ENCODE measurements around the gene C17orf107.

Gene C17orf107

DNA sequence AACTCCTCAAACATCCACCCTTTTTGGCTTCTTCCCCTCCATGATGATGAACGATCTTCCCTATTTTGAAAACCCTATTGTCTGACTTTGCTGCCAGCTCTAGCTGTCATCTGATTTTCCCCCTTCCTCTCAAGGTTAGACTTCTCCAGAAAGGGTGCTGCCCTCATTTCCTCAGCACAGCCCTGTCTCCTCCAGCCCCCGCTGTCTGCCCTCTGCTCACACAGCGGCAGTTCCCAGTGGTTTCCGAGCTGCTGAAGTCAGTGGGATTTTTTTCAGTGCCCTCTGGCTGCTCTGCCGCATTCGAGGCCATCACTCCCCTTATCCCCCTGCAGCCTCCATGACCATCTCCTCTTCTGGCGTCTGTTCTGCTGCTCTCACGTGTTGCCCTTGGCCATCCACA, 26.6 kb upstream of the C17orf107 start:
- Histone ChIP-seq H3K27ac (ENCODE audit: insufficient read depth, low read depth, low read length, poor library complexity, severe bottlenecking) (no peak overlapping the region), H3K4me1 (ENCODE audit: control insufficient read depth, insufficient read depth, low read length) (no peaks in the 10 kb centered on the region), H3K4me3 (ENCODE audit: insufficient read depth, low read depth, low read length) (no peak overlapping the region), H3K27me3 (ENCODE audit: control insufficient read depth, insufficient read depth, low read length, poor library complexity, severe bottlenecking) (no peaks in the 10 kb centered on the region), H3K9me3 (ENCODE audit: control insufficient read depth, low read length) (no peaks in the 10 kb centered on the region), H3K36me3 (ENCODE audit: control insufficient read depth, insufficient read depth, low read length) (no peaks in the 10 kb centered on the region)
- WGBS, 2 experiments: 64 to 66% methylated on average over 8 of the region's 8 CpGs

DNA sequence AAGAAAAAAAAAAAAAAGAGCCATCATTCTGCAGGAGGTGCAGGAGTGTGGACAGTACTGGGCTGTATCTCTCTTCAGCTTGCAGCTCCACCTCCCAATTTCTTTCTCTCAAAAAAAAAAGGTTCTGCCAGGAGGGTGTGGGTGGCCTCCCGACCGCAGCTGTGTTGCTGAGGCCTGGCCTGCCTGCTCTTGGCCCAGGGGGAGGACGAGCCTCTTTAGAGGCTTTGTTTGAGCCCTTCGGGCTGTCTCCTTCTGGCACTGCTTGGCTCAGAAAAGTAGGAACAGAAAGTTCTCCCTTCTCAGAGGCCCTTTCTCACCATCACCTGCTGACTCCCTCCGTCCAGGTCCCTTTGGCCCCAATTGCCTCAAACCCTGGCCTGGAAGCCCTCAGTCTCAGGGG, 22.2 kb upstream of the C17orf107 start:
- no peak overlapping the region for H3K27ac ChIP-seq (ENCODE audit: insufficient read depth, low read depth, low read length, poor library complexity, severe bottlenecking)
- H3K9me3 ChIP-seq (ENCODE audit: control insufficient read depth, low read length): no peaks in the 10 kb centered on the region
- WGBS, 2 experiments: 82 to 83% methylated on average over 5 of the region's 5 CpGs
- no peaks in the 10 kb centered on the region for H3K27me3 ChIP-seq (ENCODE audit: control insufficient read depth, insufficient read depth, low read length, poor library complexity, severe bottlenecking)
- no peaks in the 10 kb centered on the region for H3K4me1 ChIP-seq (ENCODE audit: control insufficient read depth, insufficient read depth, low read length)
- no peaks in the 10 kb centered on the region for H3K36me3 ChIP-seq (ENCODE audit: control insufficient read depth, insufficient read depth, low read length)
- H3K4me3 ChIP-seq (ENCODE audit: insufficient read depth, low read depth, low read length): no peak overlapping the region

DNA sequence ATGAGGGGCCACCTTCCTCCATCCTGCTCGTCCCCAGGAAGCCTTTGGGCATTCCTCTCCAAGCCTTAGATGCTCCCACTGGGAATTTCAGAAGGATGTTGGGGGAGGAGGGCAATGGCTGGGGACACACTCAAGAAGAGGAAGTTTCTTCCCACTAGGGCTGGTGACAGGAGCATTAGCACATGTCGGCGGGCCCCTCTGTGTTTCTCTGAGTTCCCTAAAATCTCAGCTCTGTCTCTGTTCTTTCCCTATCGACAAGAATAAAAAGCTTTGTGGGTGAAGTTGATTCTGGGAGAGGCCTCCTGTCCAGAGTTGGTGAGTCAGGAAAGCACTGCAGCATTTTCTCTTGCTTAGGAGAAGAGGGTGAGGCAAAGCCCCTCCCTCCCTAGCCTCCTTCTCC, 19.7 kb upstream of the C17orf107 start:
- Histone ChIP-seq H3K27me3 (ENCODE audit: control insufficient read depth, insufficient read depth, low read length, poor library complexity, severe bottlenecking) (no peaks in the 10 kb centered on the region), H3K36me3 (ENCODE audit: control insufficient read depth, insufficient read depth, low read length) (peaks cover 2% of the 10 kb centered on the region), H3K27ac (ENCODE audit: insufficient read depth, low read depth, low read length, poor library complexity, severe bottlenecking) (no peak overlapping the region), H3K4me1 (ENCODE audit: control insufficient read depth, insufficient read depth, low read length) (no peaks in the 10 kb centered on the region), H3K4me3 (ENCODE audit: insufficient read depth, low read depth, low read length) (no peak overlapping the region), H3K9me3 (ENCODE audit: control insufficient read depth, low read length) (no peaks in the 10 kb centered on the region)
- WGBS, 2 experiments: 91 to 93% methylated on average over 4 of the region's 4 CpGs

DNA sequence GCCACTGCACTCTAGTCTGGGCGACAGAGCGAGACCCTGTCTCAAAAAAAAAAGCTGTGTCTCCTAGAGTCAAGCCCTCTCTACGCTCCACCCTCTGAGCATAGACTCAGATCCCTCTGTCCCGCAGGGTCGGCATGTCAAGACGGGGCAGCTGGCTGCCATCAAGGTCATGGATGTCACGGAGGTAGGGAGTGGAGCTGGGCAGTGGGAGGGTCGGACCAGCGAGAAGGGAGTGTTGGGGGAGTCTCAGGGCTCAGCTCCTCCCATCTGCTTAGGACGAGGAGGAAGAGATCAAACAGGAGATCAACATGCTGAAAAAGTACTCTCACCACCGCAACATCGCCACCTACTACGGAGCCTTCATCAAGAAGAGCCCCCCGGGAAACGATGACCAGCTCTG, 18.5 kb upstream of the C17orf107 start:
- Histone ChIP-seq H3K4me3 (ENCODE audit: insufficient read depth, low read depth, low read length) (no peak overlapping the region), H3K36me3 (ENCODE audit: control insufficient read depth, insufficient read depth, low read length) (peaks cover 11% of the 10 kb centered on the region), H3K27me3 (ENCODE audit: control insufficient read depth, insufficient read depth, low read length, poor library complexity, severe bottlenecking) (no peaks in the 10 kb centered on the region), H3K9me3 (ENCODE audit: control insufficient read depth, low read length) (no peaks in the 10 kb centered on the region), H3K4me1 (ENCODE audit: control insufficient read depth, insufficient read depth, low read length) (no peaks in the 10 kb centered on the region), H3K27ac (ENCODE audit: insufficient read depth, low read depth, low read length, poor library complexity, severe bottlenecking) (no peak overlapping the region)
- WGBS, 2 experiments: 84 to 85% methylated on average over 15 of the region's 15 CpGs

DNA sequence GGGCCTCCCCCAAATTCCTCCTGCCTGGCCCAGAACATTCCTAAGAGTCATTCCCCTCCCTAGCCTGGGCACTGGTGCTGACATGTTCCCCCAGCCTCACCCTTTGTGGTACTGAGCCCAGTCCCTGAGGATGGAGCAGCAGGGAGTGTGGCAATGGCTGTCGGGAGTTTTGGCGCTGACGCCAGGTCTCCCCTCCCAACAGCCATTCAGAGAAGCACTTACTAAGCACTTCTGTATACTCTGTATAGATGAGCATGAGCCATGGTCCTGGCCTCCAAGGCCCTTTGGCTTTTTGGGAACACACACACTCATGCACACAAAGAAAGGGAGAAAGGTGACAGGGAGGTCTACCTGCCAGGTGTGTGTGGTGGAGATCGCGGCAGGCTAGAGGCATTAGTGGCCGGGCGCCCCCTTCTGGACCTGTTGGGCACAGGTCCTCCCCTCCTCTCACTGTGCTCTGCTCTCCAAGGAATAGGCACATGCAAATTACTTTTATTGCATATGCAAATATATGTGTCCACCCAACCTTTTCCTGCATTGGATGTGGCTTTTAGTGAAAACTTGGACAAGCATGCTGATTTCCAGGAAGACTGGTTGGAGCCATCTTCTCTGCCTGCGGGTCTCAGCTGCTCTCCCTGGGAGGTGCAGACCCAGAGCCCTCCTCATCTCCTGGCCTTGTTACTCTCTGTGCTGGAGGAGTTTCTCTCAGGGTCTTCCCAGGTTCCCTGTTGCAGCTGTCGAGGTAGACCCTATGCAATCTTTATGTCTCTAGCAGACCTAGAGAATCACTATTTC, 17.4 kb upstream of the C17orf107 start:
- 52 to 53% methylated on average over 9 of the region's 9 CpGs for WGBS, 2 experiments
- Histone ChIP-seq H3K4me1 (ENCODE audit: control insufficient read depth, insufficient read depth, low read length) (no peaks in the 10 kb centered on the region), H3K36me3 (ENCODE audit: control insufficient read depth, insufficient read depth, low read length) (peaks cover 18% of the 10 kb centered on the region), H3K27me3 (ENCODE audit: control insufficient read depth, insufficient read depth, low read length, poor library complexity, severe bottlenecking) (no peaks in the 10 kb centered on the region), H3K4me3 (ENCODE audit: insufficient read depth, low read depth, low read length) (no peak overlapping the region), H3K9me3 (ENCODE audit: control insufficient read depth, low read length) (no peaks in the 10 kb centered on the region), H3K27ac (ENCODE audit: insufficient read depth, low read depth, low read length, poor library complexity, severe bottlenecking) (no peak overlapping the region)

DNA sequence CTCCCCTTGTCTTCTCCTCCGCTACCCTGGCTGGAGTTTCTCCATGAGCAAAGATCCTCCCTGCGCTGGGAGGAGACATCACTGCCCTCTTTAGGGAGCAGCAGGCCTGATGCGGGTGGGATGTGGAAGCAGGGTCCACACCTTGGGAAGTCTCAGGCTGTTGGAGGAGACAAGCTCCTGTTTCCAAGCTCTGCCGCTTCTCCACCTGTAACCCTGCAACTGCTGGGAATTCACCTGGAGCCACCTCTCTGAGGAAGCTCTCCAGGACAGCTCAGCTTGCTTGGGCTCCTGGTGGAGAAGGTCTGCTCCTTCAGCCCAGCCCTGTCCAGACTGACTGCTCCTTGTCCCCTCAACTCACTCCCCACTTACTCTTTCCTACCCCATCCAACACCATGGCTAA, 14.8 kb upstream of the C17orf107 start:
- 92 to 96% methylated on average over 4 of the region's 4 CpGs for WGBS, 2 experiments
- Histone ChIP-seq H3K9me3 (ENCODE audit: control insufficient read depth, low read length) (no peaks in the 10 kb centered on the region), H3K4me1 (ENCODE audit: control insufficient read depth, insufficient read depth, low read length) (no peaks in the 10 kb centered on the region), H3K4me3 (ENCODE audit: insufficient read depth, low read depth, low read length) (no peak overlapping the region), H3K27me3 (ENCODE audit: control insufficient read depth, insufficient read depth, low read length, poor library complexity, severe bottlenecking) (no peaks in the 10 kb centered on the region), H3K36me3 (ENCODE audit: control insufficient read depth, insufficient read depth, low read length) (peaks cover 20% of the 10 kb centered on the region), H3K27ac (ENCODE audit: insufficient read depth, low read depth, low read length, poor library complexity, severe bottlenecking) (no peak overlapping the region)

DNA sequence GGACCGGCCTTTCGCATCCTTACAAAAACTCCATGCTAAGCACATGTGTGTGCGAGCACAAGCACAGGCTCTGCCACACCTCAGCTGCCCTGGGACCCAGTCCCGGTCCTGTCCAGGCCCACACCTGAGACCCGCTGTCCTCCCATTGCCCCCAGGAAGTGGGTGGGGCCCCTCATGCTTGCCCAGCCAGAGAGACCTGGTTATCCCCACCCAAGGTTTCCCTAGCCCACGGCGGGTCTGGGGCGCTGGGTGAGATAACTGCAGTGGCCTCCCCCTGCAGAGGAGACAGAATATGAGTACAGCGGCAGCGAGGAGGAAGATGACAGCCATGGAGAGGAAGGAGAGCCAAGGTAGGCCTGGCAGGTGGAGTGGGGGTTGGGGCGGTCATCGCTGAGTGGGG, 12.5 kb upstream of the C17orf107 start:
- Histone ChIP-seq H3K36me3 (ENCODE audit: control insufficient read depth, insufficient read depth, low read length) (peaks cover 30% of the 10 kb centered on the region), H3K27ac (ENCODE audit: insufficient read depth, low read depth, low read length, poor library complexity, severe bottlenecking) (no peak overlapping the region), H3K4me3 (ENCODE audit: insufficient read depth, low read depth, low read length) (no peak overlapping the region), H3K4me1 (ENCODE audit: control insufficient read depth, insufficient read depth, low read length) (no peaks in the 10 kb centered on the region), H3K9me3 (ENCODE audit: control insufficient read depth, low read length) (no peaks in the 10 kb centered on the region), H3K27me3 (ENCODE audit: control insufficient read depth, insufficient read depth, low read length, poor library complexity, severe bottlenecking) (no peaks in the 10 kb centered on the region)
- 96% methylated on average over 12 of the region's 12 CpGs for WGBS, 2 experiments

DNA sequence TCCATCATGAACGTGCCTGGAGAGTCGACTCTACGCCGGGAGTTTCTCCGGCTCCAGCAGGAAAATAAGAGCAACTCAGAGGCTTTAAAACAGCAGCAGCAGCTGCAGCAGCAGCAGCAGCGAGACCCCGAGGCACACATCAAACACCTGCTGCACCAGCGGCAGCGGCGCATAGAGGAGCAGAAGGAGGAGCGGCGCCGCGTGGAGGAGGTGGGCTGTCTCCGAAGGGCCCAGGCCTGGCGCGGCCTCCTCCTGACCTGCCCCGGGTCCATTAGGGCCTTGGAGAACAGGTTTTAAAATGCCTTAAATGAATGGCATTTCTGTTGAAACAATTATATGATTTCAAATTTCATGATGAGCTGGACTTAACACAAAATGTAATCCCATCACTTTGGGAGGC, 11.8 kb upstream of the C17orf107 start:
- 93 to 97% methylated on average over 18 of the region's 18 CpGs for WGBS, 2 experiments
- H3K27me3 ChIP-seq (ENCODE audit: control insufficient read depth, insufficient read depth, low read length, poor library complexity, severe bottlenecking): no peaks in the 10 kb centered on the region
- H3K36me3 ChIP-seq (ENCODE audit: control insufficient read depth, insufficient read depth, low read length): peaks cover 30% of the 10 kb centered on the region
- H3K4me3 ChIP-seq (ENCODE audit: insufficient read depth, low read depth, low read length): no peak overlapping the region
- no peak overlapping the region for H3K27ac ChIP-seq (ENCODE audit: insufficient read depth, low read depth, low read length, poor library complexity, severe bottlenecking)
- no peaks in the 10 kb centered on the region for H3K9me3 ChIP-seq (ENCODE audit: control insufficient read depth, low read length)
- no peaks in the 10 kb centered on the region for H3K4me1 ChIP-seq (ENCODE audit: control insufficient read depth, insufficient read depth, low read length)

DNA sequence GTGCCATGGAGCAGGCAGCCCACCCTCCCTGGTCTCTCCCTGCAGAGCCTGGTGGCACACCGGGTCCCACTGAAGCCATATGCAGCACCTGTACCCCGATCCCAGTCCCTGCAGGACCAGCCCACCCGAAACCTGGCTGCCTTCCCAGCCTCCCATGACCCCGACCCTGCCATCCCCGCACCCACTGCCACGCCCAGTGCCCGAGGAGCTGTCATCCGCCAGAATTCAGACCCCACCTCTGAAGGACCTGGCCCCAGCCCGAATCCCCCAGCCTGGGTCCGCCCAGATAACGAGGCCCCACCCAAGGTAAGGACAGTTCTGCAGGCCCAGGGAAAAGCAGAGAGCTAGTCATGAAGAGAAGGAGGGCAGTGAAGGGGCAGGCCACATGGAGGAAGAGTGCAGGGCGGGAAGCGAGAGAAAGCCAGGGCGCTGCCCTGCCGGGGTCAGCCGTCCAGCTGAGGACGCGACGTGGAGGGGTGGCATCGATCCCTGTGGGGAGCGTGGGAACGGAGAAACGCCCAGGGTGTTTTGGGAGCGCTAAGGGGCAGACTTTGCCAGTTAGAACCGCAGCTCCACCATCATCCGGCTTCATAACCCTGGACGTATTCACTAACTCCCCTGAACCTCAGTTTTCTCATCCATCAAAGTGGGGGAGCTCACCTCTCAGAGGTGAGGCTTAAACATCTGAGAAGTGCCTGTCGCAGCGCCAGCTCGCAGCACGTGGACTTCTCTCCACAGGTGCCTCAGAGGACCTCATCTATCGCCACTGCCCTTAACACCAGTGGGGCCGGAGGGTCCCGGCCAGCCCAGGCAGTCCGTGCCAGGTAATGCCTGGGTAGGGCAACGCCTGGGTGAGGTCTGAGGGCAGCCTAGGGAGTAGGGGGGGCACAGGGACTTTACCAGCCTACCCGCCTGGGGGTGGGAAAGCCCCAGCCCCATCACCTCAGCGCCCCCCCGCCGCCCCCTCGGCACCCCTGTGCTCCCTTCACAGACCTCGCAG, 7.6 kb upstream of the C17orf107 start:
- WGBS, 2 experiments: 93 to 94% methylated on average over 42 of the region's 42 CpGs
- no peak overlapping the region for H3K4me3 ChIP-seq (ENCODE audit: insufficient read depth, low read depth, low read length)
- no peaks in the 10 kb centered on the region for H3K9me3 ChIP-seq (ENCODE audit: control insufficient read depth, low read length)
- no peak overlapping the region for H3K27ac ChIP-seq (ENCODE audit: insufficient read depth, low read depth, low read length, poor library complexity, severe bottlenecking)
- H3K36me3 ChIP-seq (ENCODE audit: control insufficient read depth, insufficient read depth, low read length): peaks cover 32% of the 10 kb centered on the region
- H3K4me1 ChIP-seq (ENCODE audit: control insufficient read depth, insufficient read depth, low read length): no peaks in the 10 kb centered on the region
- no peaks in the 10 kb centered on the region for H3K27me3 ChIP-seq (ENCODE audit: control insufficient read depth, insufficient read depth, low read length, poor library complexity, severe bottlenecking)

DNA sequence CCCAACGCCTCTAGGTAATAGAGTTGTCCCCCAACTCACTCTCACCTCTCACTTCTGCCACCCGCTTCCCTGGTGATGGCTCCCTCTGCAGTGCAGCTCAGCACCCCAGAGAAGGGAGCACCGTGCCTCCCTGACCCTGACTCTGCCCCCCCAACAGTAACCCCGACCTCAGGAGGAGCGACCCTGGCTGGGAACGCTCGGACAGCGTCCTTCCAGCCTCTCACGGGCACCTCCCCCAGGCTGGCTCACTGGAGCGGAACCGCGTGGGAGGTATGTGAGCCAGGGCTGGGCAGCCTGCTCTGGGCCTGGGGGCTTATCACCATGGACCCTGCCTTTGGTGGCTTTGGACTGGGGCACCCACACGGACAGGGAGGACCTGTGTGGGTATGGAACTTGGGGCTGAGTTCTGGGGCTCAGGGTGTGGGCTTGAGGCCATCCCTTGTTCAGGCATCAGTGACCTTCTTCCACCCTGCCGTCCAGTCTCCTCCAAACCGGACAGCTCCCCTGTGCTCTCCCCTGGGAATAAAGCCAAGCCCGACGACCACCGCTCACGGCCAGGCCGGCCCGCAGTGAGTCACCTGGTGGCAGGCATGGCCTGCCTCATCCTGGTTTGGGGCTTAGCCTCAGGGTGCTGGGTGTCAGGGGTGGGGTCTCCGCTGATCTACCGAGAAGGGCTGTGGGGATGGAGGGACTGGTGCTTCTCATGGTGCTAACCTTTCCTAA, 6.7 kb upstream of the C17orf107 start:
- H3K4me3 ChIP-seq (ENCODE audit: insufficient read depth, low read depth, low read length): no peak overlapping the region
- no peak overlapping the region for H3K27ac ChIP-seq (ENCODE audit: insufficient read depth, low read depth, low read length, poor library complexity, severe bottlenecking)
- H3K4me1 ChIP-seq (ENCODE audit: control insufficient read depth, insufficient read depth, low read length): no peaks in the 10 kb centered on the region
- peaks cover 28% of the 10 kb centered on the region for H3K36me3 ChIP-seq (ENCODE audit: control insufficient read depth, insufficient read depth, low read length)
- WGBS, 2 experiments: 93 to 94% methylated on average over 23 of the region's 23 CpGs
- H3K9me3 ChIP-seq (ENCODE audit: control insufficient read depth, low read length): no peaks in the 10 kb centered on the region
- H3K27me3 ChIP-seq (ENCODE audit: control insufficient read depth, insufficient read depth, low read length, poor library complexity, severe bottlenecking): no peaks in the 10 kb centered on the region
